ENCODE data around the gene POU2F2.

DNA sequence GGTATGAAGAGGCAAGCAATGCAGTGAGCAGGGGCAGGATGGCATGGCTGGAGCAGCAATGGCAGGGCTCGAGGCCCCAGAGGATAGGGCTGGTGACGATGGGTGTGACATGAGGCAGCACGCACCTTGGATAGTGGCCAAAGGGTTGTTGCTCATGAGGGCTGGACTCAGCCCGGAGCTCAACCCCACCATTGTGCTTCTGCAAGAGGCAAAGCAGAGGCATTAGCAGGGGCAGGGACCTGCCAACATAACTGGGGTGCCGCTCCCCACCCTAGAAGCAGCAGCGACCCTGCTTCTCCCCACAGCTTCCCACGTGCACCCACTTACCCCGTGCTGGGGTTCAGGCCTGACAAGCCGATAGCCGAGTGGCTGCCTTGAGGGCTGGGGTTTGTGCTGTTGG lies 40.5 kb downstream of the POU2F2 start:
- TF ChIP-seq, protein P1, sequence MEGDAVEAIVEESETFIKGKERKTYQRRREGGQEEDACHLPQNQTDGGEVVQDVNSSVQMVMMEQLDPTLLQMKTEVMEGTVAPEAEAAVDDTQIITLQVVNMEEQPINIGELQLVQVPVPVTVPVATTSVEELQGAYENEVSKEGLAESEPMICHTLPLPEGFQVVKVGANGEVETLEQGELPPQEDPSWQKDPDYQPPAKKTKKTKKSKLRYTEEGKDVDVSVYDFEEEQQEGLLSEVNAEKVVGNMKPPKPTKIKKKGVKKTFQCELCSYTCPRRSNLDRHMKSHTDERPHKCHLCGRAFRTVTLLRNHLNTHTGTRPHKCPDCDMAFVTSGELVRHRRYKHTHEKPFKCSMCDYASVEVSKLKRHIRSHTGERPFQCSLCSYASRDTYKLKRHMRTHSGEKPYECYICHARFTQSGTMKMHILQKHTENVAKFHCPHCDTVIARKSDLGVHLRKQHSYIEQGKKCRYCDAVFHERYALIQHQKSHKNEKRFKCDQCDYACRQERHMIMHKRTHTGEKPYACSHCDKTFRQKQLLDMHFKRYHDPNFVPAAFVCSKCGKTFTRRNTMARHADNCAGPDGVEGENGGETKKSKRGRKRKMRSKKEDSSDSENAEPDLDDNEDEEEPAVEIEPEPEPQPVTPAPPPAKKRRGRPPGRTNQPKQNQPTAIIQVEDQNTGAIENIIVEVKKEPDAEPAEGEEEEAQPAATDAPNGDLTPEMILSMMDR (IDR thresholded peaks at IDR 0.05): no peak
- TF ChIP-seq POLR2A (IDR thresholded peaks at IDR 0.05): no peak

Data from adrenal gland (tissue), 5 donors.